Panc1 (cell line): ENCODE data around the gene TIMMDC1. TPM values are rescaled to one million over a fixed set of nuclear protein-coding genes. Genes with fewer than 3 reads are reported as not detected.

ENCODE experiments used
- ATAC-seq: fragments of 200-7000 bp; cut with Tn5 transposase; 2 replicates; pipeline ENCODE4 v1.9.1; 2020; ENCODE audit warnings: mild to moderate bottlenecking, moderate library complexity
- BruUV-seq: library from RNA; stranded (reverse); fragments of 400-500 nt; replicated peaks from 2 replicates; lab custom pipeline; 2021; lab: Mats Ljungman, UMichigan
- CTCF ChIA-PET: fragments of 300-600 bp; sonication (Branson Sonifier 250); formaldehyde crosslinking; loops from one replicate; lab custom pipeline; 2022; ENCODE audit warnings: antibody characterized with exemption; lab: Charles Lee
- POLR2A ChIA-PET: fragments of 300-600 bp; sonication (Branson Sonifier 250); formaldehyde crosslinking; loops from one replicate; lab custom pipeline; 2022; ENCODE audit warnings: antibody characterized with exemption; lab: Charles Lee
- DNase-seq: peaks from one replicate; pipeline ENCODE4 v3.0.0-alpha.2; 2010; ENCODE audit warnings: low read depth, low spot score
- H3K27ac ChIP-seq: 2 replicates; pipeline ENCODE4 v1.5.1; 2011; ENCODE audit warnings: mild to moderate bottlenecking, low read length, inconsistent platforms
- H3K27me3 ChIP-seq: fragments of 200-500 bp; sonication (Bioruptor generic); 2 replicates; pipeline ENCODE4 v1.6.0; 2014; ENCODE audit warnings: low read length, inconsistent platforms; ENCODE audit not compliant: control insufficient read depth, insufficient read depth
- H3K36me3 ChIP-seq: fragments of 200-500 bp; sonication (Bioruptor generic); 2 replicates; pipeline ENCODE4 v1.5.1; 2014; ENCODE audit warnings: inconsistent platforms, mild to moderate bottlenecking, low read length, moderate library complexity; ENCODE audit not compliant: control insufficient read depth, insufficient read depth
- H3K4me1 ChIP-seq: 2 replicates; pipeline ENCODE4 v1.5.1; 2011; ENCODE audit warnings: inconsistent platforms, mild to moderate bottlenecking, low read length, moderate library complexity; ENCODE audit not compliant: control insufficient read depth, insufficient read depth
- H3K4me3 ChIP-seq, 2 experiments: 2 replicates each; pipeline ENCODE4 v1.5.1; 2011 to 2012; ENCODE audit warnings: low read depth in 2 of 2, low read length in 2 of 2, mild to moderate bottlenecking in 2 of 2, inconsistent platforms in 1 of 2, moderate library complexity in 1 of 2
- H3K9me3 ChIP-seq: fragments of 200-500 bp; sonication (Bioruptor generic); 2 replicates; pipeline ENCODE4 v1.5.1; 2014; ENCODE audit warnings: low read depth, mild to moderate bottlenecking, inconsistent platforms, low read length, moderate library complexity; ENCODE audit not compliant: control insufficient read depth, insufficient read depth
- CTCF ChIP-seq: fragments of 450-650 bp; IDR thresholded peaks from 2 replicates; pipeline ENCODE4 v1.5.1; 2017; ENCODE audit warnings: mild to moderate bottlenecking
- POLR2AphosphoS5 ChIP-seq: IDR thresholded peaks from 2 replicates; pipeline ENCODE4 v1.6.1; 2012; ENCODE audit warnings: mild to moderate bottlenecking, low read depth, low read length, moderate library complexity
- SIN3A ChIP-seq: IDR thresholded peaks from 2 replicates; pipeline ENCODE4 v1.6.1; 2012; ENCODE audit warnings: low read depth, mild to moderate bottlenecking, low read length, moderate library complexity, borderline replicate concordance; ENCODE audit not compliant: insufficient read depth
- TCF7L2 ChIP-seq: IDR thresholded peaks from 2 replicates; pipeline ENCODE4 v1.6.1; 2011; ENCODE audit warnings: mild to moderate bottlenecking, low read depth, low read length, inconsistent platforms
- in situ Hi-C: cut with HindIII; loops from 2 replicates; pipeline ENCODE4 v1.10.0; 2016; ENCODE audit warnings: low sequenced_read_pairs, low pct_unique_long_range_greater_than_20kb
- intact Hi-C: fragments of 100-400 bp; cut with micrococcal nuclease; formaldehyde crosslinking; loops from one replicate; pipeline ENCODE4 v1.10.0; 2022; ENCODE audit not compliant: unreplicated experiment
- total RNA-seq: library from RNA; stranded (reverse); gene quantifications from one replicate; pipeline ENCODE4 v1.2.1, GENCODE V29; 2021; ENCODE audit not compliant: unreplicated experiment
- TF ChIP-seq, protein P1 (sequence below), 2 experiments: IDR thresholded peaks; 2 replicates each; pipeline ENCODE4 v1.6.1; 2011 to 2012; ENCODE audit warnings: low read depth in 2 of 2, control low read depth in 1 of 2, low read length in 1 of 2, mild to moderate bottlenecking in 1 of 2, moderate library complexity in 1 of 2; ENCODE audit not compliant: insufficient read depth in 1 of 2

TIMMDC1 gene
- total RNA-seq, 1 experiment from 2014 or later, result 170 TPM

DNA sequence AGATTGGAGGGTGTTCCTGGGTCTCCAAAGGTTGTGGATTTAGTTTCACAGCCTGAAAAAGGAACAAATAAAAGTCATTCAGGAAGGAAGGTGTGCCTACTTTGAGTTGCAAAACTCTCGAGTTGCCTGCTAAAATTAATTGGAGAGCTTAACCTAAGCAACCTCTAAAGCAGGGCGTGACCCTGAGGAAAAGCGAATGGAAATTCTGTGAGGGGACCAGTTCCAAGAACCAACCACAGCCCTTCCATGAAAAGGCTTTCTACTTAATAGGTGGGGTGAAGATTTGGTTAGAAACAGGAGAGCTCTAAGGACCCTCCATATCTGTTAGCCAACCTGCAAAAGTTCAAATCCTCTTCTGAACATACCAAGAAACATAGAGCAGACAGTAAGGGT is 59.5 kb downstream of the TIMMDC1 start:
- BruUV-seq, result no TSS peak
- ChIA-PET POLR2A (no interaction called here), CTCF (no interaction called here)
- Histone ChIP-seq H3K36me3 (no peaks in the 10 kb centered on the region), H3K4me3 (no peak overlapping the region), H3K4me1 (no peaks in the 10 kb centered on the region), H3K27me3 (no peaks in the 10 kb centered on the region; the same call in 1 of the 2 replicates), H3K27ac (no peak overlapping the region), H3K9me3 (no peaks in the 10 kb centered on the region)
- ATAC-seq (no peak), DNase-seq (no peak)
- intact Hi-C loops, result no loop called here
- TF ChIP-seq TCF7L2, result no peak
- no peak for TF ChIP-seq POLR2AphosphoS5
- no peak for TF ChIP-seq SIN3A
- TF ChIP-seq, protein P1, sequence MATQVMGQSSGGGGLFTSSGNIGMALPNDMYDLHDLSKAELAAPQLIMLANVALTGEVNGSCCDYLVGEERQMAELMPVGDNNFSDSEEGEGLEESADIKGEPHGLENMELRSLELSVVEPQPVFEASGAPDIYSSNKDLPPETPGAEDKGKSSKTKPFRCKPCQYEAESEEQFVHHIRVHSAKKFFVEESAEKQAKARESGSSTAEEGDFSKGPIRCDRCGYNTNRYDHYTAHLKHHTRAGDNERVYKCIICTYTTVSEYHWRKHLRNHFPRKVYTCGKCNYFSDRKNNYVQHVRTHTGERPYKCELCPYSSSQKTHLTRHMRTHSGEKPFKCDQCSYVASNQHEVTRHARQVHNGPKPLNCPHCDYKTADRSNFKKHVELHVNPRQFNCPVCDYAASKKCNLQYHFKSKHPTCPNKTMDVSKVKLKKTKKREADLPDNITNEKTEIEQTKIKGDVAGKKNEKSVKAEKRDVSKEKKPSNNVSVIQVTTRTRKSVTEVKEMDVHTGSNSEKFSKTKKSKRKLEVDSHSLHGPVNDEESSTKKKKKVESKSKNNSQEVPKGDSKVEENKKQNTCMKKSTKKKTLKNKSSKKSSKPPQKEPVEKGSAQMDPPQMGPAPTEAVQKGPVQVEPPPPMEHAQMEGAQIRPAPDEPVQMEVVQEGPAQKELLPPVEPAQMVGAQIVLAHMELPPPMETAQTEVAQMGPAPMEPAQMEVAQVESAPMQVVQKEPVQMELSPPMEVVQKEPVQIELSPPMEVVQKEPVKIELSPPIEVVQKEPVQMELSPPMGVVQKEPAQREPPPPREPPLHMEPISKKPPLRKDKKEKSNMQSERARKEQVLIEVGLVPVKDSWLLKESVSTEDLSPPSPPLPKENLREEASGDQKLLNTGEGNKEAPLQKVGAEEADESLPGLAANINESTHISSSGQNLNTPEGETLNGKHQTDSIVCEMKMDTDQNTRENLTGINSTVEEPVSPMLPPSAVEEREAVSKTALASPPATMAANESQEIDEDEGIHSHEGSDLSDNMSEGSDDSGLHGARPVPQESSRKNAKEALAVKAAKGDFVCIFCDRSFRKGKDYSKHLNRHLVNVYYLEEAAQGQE (IDR thresholded peaks at IDR 0.05; ENCODE audit: insufficient read depth in 1 of 2, low read depth in 2 of 2, low read length in 1 of 2), result no peak
- no peak for TF ChIP-seq CTCF
- in situ Hi-C loops, result no loop called here

DNA sequence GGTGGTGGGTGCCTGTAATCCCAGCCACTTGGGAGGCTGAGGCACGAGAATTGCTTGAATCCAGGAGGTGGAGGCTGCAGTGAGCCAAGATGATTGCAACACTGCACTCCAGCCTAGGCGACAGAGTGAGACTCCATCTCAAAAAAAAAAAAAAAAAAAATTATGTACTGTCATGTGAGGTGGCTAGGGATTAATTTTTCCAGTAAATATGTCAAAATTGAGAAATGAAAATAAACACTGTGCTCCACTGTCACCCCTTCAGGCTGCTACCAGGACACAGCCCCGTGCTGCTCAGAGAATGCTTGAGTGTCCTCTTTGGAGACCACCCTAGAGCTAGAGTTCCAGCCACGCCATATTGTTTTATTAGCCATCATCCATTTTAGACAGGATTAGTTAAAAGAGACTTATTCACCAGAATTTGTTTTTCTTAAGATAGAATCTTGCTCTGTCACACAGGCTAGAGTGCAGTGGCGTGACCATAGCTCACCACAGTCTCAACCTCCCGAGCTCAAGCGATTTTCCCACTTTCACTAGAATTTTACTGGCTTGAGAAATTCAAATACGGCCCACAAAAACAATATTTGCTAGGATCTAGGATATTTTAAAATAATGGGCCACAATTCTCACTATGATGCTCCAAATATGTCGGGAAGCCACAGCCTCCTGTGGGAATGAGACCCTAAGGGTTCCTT is 60.4 kb downstream of the TIMMDC1 start:
- intact Hi-C loops (no loop called here), in situ Hi-C loops (no loop called here)
- no TSS peak for BruUV-seq
- POLR2A ChIA-PET, result no interaction called here
- no peaks in the 10 kb centered on the region; the same call in 1 of the 2 replicates for H3K27me3 ChIP-seq
- no peak for ATAC-seq
- H3K27ac ChIP-seq, result no peak overlapping the region
- no peak for DNase-seq
- CTCF ChIA-PET, result no interaction called here
- H3K4me3 ChIP-seq, result no peak overlapping the region
- no peaks in the 10 kb centered on the region for H3K36me3 ChIP-seq
- H3K4me1 ChIP-seq, result no peaks in the 10 kb centered on the region
- TF ChIP-seq TCF7L2 (no peak), SIN3A (no peak), CTCF (no peak), POLR2AphosphoS5 (no peak)
- TF ChIP-seq, protein P1 (IDR thresholded peaks at IDR 0.05; ENCODE audit: insufficient read depth in 1 of 2, low read depth in 2 of 2, low read length in 1 of 2), result no peak
- H3K9me3 ChIP-seq, result no peaks in the 10 kb centered on the region
